ENCODE results near the gene SCYGR1. TPM values are rescaled to one million over a fixed set of nuclear protein-coding genes. Genes with fewer than 3 reads are reported as not detected.

Gene SCYGR1
- total and polyA plus RNA-seq, 2 of the 13 experiments (the other 11 are each of a cell fraction or from before 2014, with no cell fraction given): not detected

DNA sequence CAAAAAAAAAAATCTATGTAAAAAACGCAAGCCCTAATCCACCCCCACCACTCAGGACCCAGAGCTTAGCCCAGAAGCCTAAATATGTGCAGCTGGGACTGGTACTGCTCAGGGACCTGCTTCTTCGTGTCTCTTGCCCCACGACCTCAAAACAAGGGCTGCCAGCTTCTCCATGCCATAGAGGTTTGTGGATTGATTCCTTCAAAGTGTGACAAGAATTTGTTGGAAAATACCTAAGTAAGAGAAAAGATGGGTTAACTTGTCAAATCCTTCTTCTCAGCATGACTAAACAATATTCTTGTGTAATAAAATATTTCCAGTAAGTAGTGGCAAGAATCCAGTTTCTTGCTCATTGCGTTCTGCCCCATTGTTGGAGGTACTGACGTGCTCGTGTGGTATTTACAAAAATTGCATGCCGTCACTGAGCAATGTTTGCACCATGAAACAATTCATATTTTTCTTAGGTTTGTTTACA is 825 bp upstream of the SCYGR1 start (continued):
- TF ChIP-seq, protein P1, sequence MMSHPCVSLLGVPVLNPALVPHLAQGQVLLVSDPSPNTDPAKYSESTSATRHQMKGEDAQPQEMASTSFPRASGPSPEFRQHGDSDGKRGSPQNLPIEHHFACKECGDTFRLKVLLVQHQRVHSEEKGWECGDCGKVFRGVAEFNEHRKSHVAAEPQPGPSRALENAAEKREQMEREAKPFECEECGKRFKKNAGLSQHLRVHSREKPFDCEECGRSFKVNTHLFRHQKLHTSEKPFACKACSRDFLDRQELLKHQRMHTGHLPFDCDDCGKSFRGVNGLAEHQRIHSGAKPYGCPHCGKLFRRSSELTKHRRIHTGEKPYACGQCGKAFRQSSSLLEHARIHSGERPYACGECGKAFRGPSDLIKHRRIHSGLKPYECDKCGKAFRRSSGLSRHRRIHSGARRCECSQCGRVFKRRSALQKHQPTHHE (CRISPR knock-in tag; IDR thresholded peaks at IDR 0.05; ENCODE audit: borderline replicate concordance): no peak
- TF ChIP-seq HNRNPLL (IDR thresholded peaks at IDR 0.05; ENCODE audit: low read depth, low read length, poor library complexity, severe bottlenecking): no peak
- no peak for TF ChIP-seq AGO2 (optimal IDR thresholded peaks at IDR 0.05; ENCODE audit: low read depth, low read length)
- TF ChIP-seq, protein P2, sequence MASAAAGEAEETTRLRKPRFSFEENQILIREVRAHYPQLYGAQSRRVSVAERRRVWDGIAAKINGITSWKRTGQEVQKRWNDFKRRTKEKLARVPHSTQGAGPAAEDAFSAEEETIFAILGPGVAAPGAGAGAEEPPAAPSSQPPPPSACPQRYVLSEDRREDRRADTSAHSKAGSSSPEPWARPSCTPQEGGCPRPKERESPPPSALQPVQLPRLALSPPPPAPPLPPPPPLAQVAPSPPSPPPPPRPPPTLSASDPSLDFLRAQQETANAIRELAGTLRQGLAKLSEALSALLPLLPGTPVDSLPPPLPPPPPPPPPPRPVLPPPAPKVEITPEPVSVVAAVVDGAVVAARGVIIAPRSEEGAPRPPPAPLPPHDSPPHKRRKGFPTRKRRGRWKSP (CRISPR knock-in tag; IDR thresholded peaks at IDR 0.05): no peak

DNA sequence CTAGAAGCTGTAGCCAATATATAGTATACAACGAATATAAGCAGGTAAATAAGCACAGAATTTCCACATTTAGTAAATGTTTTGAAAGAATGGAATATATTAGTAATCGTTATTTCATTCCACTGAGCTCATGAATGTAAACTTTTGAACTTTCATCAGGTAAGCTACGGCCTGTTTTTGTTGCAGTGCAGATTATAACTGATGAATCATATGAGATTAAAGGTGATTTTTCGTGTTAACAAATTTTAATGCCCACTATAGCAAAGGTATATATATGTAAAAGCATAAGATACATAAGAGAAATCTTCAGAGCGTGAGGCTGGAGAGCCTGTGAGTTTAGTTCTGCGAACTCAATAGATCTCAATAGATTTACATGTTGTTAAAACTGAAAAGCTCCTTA is 1.1 kb downstream of the SCYGR1 start:
- ChIA-PET CTCF (ENCODE audit: low intra/inter-chr PET ratio, low total read pairs) (no interaction called here), POLR2A (interaction anchor here (0.6 kb wide), 1 partner anchor 86 kb away, joined by 5 read pairs; no protein-coding TSS in a partner anchor)
- H2AFZ ChIP-seq (ENCODE audit: low read length): no peak overlapping the region
- ATAC-seq (no peak), FAIRE-seq (no peak), DNase-seq (ENCODE audit: low spot score) (no peak)
- no peaks in the 10 kb centered on the region for H4K20me1 ChIP-seq (ENCODE audit: insufficient read depth, low read length)
- H3K27me3 ChIP-seq (ENCODE audit: control insufficient read depth in 1 of 2, insufficient read depth in 2 of 2, low read length in 2 of 2): peaks cover 0 to 15% of the 10 kb centered on the region in 2 experiments; a peak in 2 of 5 replicates
- in situ Hi-C loops (cut with HindIII; ENCODE audit: extremely low pct_ligation_motif_present, low pct_unique_long_range_greater_than_20kb) (no loop called here), intact Hi-C loops (cut with micrococcal nuclease; ENCODE audit: unreplicated experiment) (no loop called here)
- no TSS peak for BruUV-seq (replicated peaks)
- H3K79me2 ChIP-seq (ENCODE audit: insufficient read depth, low read length): no peaks in the 10 kb centered on the region
- 17% methylated on average over 6 of the region's 6 CpGs for WGBS (ENCODE audit: low lambda C conversion rate)
- H3K9me3 ChIP-seq (ENCODE audit: low read length): no peaks in the 10 kb centered on the region
- TF ChIP-seq JUND (CRISPR knock-in tag; IDR thresholded peaks at IDR 0.05) (no peak), MYC (CRISPR knock-in tag; IDR thresholded peaks at IDR 0.05; ENCODE audit: borderline replicate concordance) (no peak)
- TF ChIP-seq, protein P3, sequence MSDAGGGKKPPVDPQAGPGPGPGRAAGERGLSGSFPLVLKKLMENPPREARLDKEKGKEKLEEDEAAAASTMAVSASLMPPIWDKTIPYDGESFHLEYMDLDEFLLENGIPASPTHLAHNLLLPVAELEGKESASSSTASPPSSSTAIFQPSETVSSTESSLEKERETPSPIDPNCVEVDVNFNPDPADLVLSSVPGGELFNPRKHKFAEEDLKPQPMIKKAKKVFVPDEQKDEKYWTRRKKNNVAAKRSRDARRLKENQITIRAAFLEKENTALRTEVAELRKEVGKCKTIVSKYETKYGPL (CRISPR knock-in tag; IDR thresholded peaks at IDR 0.05): no peak
- no peak overlapping the region for H3K9ac ChIP-seq (ENCODE audit: insufficient read depth, low read depth, low read length)
- no peak overlapping the region for H3K27ac ChIP-seq (ENCODE audit: extremely low read length, insufficient read depth, low read length)
- H3K36me3 ChIP-seq (replicated peaks in 1 of 2; ENCODE audit: control insufficient read depth in 1 of 2, insufficient read depth in 2 of 2, low read length in 2 of 2): no peaks in the 10 kb centered on the region
- no peak overlapping the region for H3K4me3 ChIP-seq (replicated peaks in 1 of 3; ENCODE audit: insufficient read depth in 1 of 3, low read depth in 2 of 3, low read length in 3 of 3)
- H3K4me2 ChIP-seq (ENCODE audit: low read depth, low read length): no peak overlapping the region
- H3K4me1 ChIP-seq (ENCODE audit: insufficient read depth, low read length): peaks cover 4% of the 10 kb centered on the region; the same call in 1 of the 2 replicates

All from HepG2 (cell line).